NCI-H1092 treated with DMSO at 0.1 percent for 48 hours (cell line): ENCODE measurements around the gene CCDC57.
"Not testable (repeated sequence)": the region's sequence is repeated elsewhere in the genome, so short reads cannot be mapped to it uniquely, and the experiment has no call there.

Experiments used
- DNase-seq: peaks from one replicate; lab custom pipeline; 2025; lab: John Stamatoyannopoulos, UW

CCDC57 gene

DNA sequence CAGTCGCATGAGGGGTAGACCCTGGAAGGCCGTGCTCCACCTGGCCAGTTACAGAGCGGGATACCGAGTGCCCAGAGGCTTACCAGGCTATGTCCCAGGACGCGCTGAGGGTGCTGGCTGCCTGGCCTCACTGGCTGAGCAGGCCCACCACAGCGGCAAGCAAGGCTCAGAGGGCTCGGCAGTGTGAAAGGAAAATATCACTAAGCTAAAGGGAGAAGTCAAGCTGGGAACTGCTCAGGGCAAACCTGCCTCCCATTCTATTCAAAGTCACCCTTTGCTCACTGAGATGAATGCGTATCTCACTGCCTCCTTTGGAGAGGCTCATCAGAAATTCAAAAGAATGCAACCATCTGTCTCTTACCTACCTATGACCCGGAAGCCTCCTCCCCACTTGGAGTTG is 37.4 kb downstream of the CCDC57 start:
- no peak for DNase-seq

DNA sequence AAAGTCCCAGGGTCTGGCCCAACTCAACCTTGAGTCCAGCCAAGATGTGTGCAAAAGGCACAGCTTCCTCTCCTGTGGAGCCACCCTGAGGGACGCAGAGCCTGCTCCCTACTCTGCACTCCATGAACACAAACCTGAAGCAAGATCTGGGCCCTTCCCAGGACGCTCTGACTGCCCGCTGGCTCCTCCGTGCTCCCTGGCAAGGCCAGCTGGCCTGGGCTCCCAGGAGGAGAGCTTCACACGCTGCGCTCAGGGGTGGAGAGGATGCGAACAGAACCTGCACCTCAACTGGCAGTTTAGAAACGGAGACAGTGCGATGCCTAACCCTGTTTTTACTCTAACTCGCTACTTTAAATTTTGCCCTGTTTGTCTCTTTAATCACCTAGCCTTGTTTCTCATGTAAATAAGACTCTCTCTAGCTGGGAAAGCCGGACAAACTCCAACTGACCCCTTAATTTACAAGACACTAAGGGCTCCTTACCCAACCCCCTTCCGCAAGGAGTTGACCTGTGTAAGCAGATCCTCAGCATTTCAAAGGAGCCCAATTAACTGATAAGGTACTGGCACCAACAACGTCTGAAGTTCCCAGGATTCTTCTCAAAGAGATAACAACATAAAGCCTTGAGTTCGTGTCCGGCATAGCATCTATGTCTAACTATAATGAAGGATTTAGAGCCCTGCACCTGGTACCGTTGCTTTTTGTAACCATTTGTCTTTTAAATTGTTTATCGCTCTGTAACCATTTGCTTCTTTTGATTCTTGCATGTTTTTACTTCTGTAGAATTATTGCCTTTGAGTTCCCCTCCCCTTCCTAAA is 38.4 kb downstream of the CCDC57 start:
- not testable (repeated sequence) for DNase-seq

DNA sequence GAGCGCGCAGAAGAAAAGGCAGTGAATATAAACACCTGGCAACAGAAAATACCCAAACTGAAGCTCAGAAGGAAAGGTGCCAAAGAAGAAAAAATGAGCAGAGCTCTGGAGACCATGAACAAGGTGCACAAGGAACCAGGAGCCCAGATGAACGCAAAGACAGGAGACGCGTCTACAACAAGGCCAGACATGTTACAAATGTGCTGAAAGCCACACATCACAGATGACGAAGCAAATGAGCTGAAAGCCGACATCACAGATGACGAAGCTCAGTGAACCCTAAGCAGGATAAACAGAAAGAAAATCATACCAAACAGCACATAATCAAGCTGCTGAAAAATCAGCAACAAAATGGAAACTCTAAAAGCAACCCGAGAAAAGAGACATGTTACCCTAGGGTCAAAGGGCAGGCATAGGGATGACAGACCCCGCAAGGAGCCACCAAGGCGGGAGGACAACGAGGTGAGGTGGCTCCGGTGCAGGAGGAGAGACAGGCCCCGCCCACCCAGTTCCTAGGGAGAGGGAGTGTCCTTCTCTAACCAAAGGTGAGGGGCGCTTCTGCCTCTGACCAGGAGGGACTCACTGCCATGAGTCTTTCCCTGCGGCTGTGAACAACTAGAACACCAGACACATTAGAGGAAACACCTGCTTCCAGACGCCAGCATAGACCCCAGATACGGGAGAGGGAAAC is 39.1 kb downstream of the CCDC57 start:
- no peak for DNase-seq

DNA sequence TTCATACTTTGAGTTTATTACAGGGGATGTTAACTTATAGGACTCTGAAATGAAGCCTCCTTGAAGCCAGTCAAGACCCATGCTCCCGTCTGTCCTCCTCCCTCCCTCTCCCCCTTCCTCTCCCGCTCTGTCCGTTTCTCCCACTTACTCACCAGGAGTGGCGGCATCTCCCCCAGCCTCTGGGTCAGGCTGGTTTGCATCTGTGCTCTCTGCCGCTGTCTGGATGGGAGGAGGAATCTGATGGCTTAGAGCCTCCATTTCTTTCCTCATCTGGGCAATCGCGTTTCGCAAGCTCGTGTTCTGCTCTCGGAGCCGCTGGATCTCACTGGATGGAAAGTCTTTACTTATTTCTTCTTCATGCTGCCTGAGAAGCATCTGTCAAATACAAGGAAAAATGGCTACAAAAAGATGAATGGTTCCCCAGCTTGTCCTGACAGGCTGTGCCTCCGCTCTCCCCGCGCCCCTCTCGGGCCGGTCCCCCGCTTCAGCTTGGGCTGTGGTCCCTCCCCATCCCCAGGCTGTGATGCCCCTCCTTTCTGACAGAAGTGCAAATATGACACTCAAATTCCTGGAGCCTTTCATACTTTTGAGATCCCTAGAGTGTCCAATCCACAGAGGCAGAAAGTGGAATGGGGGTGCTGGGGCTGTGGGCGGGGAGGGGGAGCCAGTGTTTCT is 40.0 kb downstream of the CCDC57 start:
- DNase-seq: no peak

DNA sequence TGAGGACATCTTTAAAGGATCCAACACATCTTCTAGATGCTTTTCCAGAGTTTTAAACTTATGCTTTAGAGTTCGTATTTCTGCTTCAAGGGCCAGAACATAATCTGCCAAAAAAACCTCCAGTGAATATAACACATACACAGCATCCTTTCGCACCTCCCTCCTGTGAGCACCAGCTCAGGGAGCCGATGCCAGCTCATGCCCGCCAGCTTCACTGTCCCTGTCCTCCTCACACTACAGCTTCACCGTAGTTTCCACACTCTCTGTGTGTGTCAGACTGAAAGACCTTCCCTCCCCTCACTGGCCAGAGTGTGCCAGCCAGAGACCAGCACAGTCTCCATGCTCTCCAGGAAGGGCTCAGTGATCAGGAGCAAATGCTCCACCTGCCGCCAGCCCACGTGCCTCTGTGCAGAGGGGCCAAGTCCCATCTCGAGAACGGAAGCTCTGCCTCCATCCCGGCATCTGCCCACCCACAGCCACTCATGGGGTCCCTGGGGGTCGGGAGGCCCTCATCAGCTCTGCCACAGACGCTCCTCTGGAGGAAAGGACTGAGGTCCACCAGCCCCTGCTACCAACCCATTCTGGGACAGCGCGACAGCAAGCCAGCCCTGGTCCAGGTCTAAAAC is 40.8 kb downstream of the CCDC57 start:
- DNase-seq: no peak

DNA sequence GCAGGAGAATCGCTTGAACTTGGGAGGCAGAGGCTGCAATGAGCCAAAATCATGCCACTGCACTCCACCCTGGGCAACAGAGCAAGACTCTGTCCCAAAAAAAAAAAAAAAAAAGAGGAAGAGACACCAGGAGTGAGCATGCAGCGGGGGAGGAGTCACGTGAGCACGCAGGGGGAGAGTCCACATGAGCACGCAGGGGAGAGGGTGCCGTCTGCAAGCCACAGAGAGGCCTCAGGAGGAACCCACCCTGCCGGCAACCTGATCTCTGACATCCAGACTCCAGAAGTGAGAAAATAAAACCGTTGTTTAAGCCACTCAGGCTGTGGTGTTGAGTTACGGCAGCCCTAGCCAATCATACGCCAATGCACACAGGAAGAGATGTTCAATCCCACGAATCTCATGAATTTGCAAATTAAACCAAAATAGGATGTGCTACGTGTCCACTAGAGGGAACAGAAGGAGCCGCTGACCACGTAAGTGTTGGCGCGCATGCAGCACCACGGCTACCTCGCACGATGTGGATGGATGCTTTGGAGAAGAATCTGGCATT is 42.2 kb downstream of the CCDC57 start:
- DNase-seq: no peak

DNA sequence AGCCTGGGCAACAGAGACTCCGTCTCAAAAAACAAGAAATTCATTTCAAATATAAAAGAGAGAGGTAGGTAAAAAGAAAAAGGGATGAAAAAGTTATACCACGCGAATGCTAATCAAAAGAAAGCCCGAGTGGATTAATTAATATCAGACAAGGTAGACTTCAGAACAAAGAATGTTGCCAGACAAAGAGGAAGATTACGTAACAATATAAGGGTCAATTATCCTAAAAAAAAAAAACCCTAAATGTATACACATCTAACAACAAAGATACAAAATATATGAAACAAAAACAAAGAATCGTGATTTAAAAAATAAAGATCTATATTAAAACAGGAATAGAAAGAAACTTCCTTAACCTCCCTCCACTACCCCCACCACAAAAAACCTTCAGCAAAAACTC is 44.1 kb downstream of the CCDC57 start:
- DNase-seq: no peak

DNA sequence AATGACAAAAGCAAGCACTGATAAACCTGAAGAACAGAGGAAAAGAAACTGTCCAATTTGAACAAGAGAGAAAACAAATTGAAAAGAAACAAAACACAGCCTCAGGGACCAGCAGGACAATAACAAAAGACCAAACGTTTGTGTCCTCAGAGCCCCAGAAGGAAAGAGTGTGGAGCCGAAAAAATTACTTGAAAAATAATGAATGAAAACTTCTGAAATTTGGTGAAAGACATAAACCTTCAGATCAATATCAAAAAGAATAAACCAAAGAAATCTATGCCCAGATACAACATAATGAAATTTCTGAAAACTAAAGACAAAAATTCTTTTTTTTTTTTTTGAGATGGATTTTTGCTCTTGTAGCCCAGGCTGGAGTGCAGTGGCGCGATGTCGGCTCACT is 45.6 kb downstream of the CCDC57 start:
- no peak for DNase-seq

DNA sequence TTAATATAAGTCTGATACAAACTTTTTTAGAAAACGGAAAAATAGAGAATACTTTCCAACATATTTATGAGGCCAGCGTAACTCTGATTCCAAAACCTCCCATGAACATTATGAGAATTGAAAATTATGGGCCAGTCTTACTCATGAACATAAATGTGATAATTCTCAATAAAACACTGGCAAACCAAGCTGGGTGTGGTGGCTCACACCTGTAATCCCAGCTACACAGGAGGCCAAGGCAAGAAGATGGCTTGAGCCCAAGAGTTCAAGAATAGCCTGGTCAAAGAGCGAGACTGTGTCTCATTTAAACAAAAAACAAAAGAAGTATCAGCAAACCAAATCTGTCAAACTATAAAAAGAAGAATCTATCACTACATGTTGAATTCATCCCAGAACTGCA is 47.8 kb downstream of the CCDC57 start:
- DNase-seq: no peak

DNA sequence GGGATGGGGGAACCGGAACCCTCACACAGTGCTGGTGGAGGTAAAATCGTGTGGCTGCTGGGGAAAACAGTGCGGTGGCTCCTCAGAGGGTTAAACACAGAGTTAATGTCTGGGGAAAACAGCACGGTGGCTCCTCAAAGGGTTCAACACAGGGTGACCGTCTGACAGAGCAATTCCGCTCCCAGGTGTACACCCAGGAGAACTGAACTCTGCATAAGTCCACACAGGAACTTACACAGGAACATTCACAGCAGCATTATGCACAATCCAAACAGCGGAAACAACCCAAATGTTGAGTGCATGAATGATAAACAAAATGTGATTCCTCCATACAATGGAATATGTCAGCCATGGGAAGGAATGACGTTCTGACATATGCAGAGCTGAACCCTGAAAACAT is 51.4 kb downstream of the CCDC57 start:
- no peak for DNase-seq

DNA sequence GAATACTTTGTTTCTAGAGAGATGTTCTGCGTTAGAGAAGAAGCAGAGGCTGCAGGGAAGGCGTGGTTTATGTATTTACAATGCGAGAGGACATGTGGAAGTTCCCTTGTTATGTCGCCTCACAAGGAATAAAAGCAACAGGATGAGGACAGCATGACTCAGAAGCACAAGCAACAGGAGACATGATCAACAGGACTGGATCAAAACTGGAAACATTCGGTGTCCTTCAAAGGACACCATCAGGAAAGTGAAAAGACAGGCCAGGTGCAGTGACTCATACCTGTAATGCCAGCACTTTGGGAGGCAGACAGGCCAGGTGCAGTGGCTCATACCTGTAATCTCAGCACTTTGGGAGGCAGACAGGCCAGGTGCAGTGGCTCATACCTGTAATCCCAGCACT is 52.6 kb downstream of the CCDC57 start:
- no peak for DNase-seq

DNA sequence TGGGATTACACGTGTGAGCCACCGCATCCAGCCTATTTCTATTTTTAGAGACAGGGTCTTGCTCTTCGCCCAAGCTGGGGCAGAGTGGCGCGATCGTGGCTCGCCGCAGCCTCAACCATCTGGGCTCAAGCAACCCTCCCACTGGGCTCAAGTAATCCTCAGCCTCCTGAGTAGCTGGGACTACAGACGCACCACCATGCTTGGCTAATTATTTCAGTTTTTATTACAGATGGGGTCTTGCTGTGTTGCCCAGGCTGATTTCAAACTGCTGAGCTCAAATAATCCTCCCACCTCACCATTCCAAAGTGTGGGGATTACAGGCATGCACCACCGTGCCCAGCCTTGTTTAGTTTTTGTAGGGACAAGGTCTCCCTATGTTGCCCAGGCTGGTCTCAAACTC is 53.8 kb downstream of the CCDC57 start:
- no peak for DNase-seq

DNA sequence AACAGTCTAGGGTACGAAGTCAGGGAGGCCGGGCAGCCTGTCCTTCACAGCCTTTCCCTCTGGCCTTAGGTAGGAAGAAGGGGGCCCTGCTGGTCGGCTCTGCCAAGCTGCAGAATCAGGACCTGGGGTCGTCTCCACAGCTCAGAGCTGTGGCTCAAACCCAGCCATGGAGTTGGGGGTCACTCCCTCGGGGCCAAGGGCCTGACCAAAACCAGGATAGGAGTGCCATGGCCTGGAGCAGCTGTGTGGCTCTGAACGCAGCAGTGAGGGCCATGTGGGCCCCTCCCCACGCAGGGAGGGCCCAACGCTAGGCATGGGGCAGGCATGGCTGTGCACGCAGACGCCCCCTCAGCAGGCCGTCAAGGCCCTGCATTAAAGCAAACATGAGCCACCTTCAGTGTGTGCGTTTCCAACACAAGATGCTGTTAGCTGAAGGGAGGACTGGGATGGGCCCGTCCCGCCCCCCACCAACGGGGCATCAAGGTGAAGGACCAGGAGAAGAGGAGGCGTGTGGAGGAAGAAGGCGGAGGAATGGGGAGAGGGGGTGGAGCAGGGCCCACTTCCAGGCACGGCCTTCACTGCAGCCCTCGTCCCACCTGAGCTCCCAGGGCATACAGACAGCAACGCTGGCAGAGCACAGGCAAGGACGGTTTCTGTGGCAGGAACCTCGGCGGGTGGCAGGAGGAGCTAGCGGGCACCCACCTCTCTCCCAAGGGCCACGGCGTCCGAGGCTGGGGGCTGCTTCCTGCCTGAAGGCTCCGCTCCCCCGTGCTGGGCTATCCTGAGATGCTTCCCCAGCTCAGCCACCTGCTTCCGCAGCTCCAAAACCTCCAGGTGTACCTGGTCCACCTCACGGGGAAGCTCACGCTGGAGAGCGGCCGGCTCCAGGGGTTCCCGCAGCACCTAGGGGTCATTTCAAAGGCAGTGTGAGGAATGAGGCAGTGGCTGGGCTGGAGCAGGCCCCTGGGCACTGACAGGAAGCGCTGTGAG is 55.3 kb downstream of the CCDC57 start:
- no peak for DNase-seq

DNA sequence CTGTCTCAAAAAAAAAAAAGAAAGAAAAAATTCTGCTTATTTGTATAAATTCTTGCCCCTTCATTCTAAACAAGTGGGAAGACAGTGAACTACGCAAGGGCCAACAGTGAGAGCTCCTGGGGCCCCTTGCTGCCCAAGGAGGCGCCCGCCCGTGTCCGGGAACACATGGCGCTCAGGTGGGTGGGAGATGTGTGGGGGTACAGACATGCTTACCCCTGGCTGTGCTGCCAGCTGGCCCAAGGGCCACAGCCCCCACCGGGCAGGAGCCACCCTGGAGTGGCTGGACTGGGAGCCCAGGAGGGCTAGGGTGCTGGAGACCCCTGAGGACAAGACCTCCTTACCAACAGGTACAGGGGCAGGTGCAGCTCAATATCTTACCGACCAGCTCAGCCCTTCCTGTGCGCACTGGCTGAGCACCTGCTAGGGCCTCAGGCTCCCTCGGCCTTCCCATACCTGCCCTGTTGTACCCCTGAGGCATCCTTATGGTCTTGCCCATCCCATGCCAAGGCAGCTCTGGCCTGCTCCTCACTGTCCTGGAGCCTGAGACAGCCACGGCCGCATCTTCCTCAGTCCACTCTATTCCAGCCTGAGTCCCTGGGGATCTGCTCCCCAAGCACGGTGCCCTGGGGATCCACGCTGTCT is 56.2 kb downstream of the CCDC57 start:
- DNase-seq: no peak

DNA sequence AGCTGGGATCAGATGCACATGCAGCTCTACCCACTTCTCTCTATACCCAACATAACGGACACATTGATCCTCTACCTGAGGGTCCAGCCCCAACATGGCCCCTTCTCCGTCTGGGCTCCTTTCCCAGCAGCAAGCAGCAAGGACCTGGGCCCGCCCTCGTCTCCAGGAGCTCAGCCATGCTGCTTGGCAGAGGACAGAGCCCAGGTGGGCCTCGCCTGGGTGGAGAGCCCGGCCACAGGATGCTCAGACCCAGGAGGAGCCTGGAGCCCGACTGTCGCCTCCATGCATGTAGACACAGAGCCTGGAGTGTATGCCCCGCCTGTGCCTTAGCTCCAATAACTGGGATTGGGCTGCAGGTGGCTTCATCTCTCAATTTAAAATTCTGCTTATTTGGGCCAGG is 57.0 kb downstream of the CCDC57 start:
- no peak for DNase-seq

DNA sequence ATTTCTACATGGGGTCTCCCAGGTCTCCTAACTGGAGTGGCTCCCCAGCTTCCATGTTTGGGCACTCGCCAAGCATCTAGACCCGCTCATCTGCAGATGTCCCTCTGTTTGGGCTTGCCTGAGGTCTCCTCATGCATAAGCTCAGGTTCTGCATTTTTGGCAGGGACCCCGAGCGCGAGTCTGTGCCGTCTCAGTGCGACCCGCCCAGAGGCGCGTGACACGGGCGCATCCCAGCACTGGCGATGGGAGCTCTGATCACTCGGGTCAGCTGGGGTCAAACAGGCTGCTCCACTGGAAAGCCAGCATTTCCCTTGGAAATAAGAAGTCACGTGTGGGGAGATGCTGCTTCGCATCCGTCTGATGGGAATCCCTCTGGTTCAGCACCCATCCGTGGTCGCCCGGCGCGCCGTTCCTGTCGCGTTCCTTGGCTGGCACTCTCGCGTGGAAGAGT is 57.7 kb downstream of the CCDC57 start:
- DNase-seq: no peak

DNA sequence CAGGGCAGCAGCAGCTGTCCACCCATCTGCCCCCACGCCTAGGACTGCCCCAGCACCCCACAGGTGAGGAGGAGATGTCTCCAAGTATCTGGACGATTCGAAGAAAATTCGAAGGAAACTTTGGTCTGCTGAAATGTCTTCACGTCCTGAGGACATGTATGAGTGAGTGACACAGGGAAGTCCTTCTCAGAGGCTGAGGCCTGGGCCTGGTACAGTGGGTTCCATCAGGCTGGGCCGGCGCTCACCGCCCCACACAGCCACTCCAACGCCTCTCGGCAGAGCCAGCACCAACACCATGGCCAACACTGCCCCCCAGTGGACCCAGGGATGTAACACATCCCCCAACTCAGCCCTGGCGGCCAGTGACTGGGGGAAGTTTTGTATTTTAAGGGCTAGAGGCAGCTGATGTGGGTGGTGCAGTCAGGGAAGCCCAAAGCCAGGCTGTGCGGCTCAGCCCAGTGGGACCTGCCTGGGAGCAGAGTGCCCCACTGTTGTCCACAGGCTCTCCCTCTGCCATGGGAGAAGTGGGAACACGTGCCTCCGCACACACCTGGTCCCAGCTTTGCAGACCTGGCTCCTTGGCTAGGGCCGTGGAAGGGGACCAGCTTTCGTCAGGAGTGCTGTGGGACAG is 58.8 kb downstream of the CCDC57 start:
- peak; percentile 21 for DNase-seq

DNA sequence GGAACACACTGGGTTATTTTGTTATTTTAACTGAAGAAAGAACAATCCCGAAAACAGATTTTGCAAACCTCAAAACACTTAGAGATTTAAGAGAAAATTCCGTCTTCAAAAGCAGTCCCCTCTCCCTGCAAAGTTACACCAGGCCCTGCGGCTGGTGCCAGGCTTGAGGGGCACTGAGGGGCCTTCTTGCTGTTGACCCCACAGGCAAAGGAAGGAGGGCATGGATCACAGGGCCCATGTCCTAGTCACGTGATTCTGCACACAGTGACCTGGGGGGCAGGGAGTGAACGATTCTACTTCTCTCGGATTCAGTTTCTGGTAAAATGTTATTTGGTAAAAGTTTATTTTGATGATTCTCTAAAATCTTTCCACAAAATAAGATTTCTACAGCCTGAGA is 59.3 kb downstream of the CCDC57 start:
- no peak for DNase-seq

DNA sequence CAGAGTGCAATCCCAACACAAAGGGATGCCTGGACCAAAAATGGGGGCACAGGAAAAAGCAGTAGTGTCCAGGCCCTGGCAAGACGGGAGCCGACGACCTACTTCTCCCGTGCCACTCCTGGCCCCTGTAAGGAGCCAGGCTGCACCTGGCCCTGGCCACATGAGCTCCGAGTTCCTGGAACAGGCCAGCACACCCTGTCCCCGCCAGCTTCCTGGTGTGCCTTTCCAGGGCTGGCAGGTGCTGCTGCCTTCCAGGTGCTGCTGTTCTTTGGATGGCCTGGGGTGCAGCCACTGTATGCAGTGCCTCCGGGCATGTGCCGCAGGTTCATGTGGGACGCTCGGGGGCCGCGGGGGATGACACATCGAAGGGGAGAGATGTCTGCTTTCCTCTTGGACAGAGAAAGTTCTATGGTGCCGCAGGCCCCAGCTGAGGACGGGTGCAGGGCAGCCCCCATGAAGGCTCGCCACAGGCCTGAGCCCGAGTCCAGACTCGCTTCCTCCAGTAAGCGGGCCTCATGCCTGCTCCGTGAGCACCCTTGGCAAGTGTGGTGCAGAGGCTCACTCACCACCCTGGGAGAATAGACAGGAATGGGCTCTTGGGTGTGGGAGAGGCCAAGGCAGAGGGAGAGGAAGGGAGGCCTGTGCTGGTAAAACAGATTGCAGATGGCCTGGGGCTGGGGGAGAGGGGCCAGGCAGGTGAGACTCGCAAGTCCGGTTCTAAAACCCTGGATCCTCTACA is 59.9 kb downstream of the CCDC57 start:
- DNase-seq: no peak
